ENCODE measurements around the gene TOR1AIP1.
A peak's percentile ranks its signal among the peaks of the same experiment; 100 is the strongest.
"Not testable (repeated sequence)": the region's sequence is repeated elsewhere in the genome, so short reads cannot be mapped to it uniquely, and the experiment has no call there.

The TOR1AIP1 gene

GRCh38 chr1:179929955-179930798 lies 48.1 kb downstream of the TOR1AIP1 start:
- Histone ChIP-seq H3K27ac (no peak overlapping the region), H3K4me3 (no peak overlapping the region)

- no peak overlapping the region for H3K27ac ChIP-seq
- H3K4me3 ChIP-seq = no peak overlapping the region
Observed at GRCh38 chr1:179930867-179931266, 48.8 kb downstream of the TOR1AIP1 start.

GRCh38 chr1:179933219-179933618 lies 51.1 kb downstream of the TOR1AIP1 start:
- H3K27ac ChIP-seq = no peak overlapping the region
- no peak overlapping the region for H3K4me3 ChIP-seq

GRCh38 chr1:179935909-179936496 lies 53.9 kb downstream of the TOR1AIP1 start:
- Histone ChIP-seq H3K27ac (no peak overlapping the region), H3K4me3 (no peak overlapping the region)

- H3K27ac ChIP-seq = no peak overlapping the region
- no peak overlapping the region for H3K4me3 ChIP-seq
Observed at GRCh38 chr1:179937668-179938254, 55.7 kb downstream of the TOR1AIP1 start.

GRCh38 chr1:179938752-179939151 lies 56.7 kb downstream of the TOR1AIP1 start:
- no peak overlapping the region for H3K27ac ChIP-seq
- no peak overlapping the region for H3K4me3 ChIP-seq

- no peak overlapping the region for H3K27ac ChIP-seq
- no peak overlapping the region for H3K4me3 ChIP-seq
Observed at GRCh38 chr1:179939941-179940340, 57.9 kb downstream of the TOR1AIP1 start.

- H3K4me3 ChIP-seq = no peak overlapping the region
- no peak overlapping the region for H3K27ac ChIP-seq
Observed at GRCh38 chr1:179941454-179941853, 59.4 kb downstream of the TOR1AIP1 start.

- Histone ChIP-seq H3K27ac (no peak overlapping the region), H3K4me3 (no peak overlapping the region)
Observed at GRCh38 chr1:179950651-179951050, 68.6 kb downstream of the TOR1AIP1 start.

- no peak overlapping the region for H3K4me3 ChIP-seq
- no peak overlapping the region for H3K27ac ChIP-seq
Observed at GRCh38 chr1:179951383-179952144, 69.5 kb downstream of the TOR1AIP1 start.

- no peak overlapping the region for H3K4me3 ChIP-seq
- H3K27ac ChIP-seq = peak overlapping the region in 1 of 21 experiments; percentile 99
Observed at GRCh38 chr1:179952186-179952585, 70.1 kb downstream of the TOR1AIP1 start.

- peak overlapping the region; percentile 84 to 99 (median 90) for H3K4me3 ChIP-seq
- H3K27ac ChIP-seq = peak overlapping the region in 20 of 21 experiments; percentile 80 to 99 (median 96)
Observed at GRCh38 chr1:179953974-179954492, 71.9 kb downstream of the TOR1AIP1 start.

GRCh38 chr1:179954493-179955286 lies 72.6 kb downstream of the TOR1AIP1 start, which contains the start of gene CEP350:
CEP350 (plus strand) TSS chr1:179954810; CDS start chr1:179986182, 31,372 bp downstream.
- Histone ChIP-seq H3K27ac (peak within 1 kb of the TSS; percentile 91 to 99 (median 96)), H3K4me3 (peak within 1 kb of the TSS; percentile 84 to 99 (median 90))

- Histone ChIP-seq H3K27ac (peak overlapping the region; percentile 91 to 99 (median 96)), H3K4me3 (peak overlapping the region; percentile 84 to 99 (median 90))
Observed at GRCh38 chr1:179955287-179955680, 73.2 kb downstream of the TOR1AIP1 start.

GRCh38 chr1:179955731-179956130 lies 73.6 kb downstream of the TOR1AIP1 start:
- peak overlapping the region in 17 of 21 experiments; percentile 91 to 99 (median 96) for H3K27ac ChIP-seq
- peak overlapping the region; percentile 84 to 99 (median 90) for H3K4me3 ChIP-seq

GRCh38 chr1:179958359-179958758 lies 76.3 kb downstream of the TOR1AIP1 start:
- no peak overlapping the region for H3K27ac ChIP-seq

GRCh38 chr1:179962168-179962567 lies 80.1 kb downstream of the TOR1AIP1 start:
- H3K4me3 ChIP-seq, H3K27ac ChIP-seq: not testable (repeated sequence)

More at GRCh38 chr1:179958359-179958758, 76.3 kb downstream of the TOR1AIP1 start:
- H3K4me3 ChIP-seq = no peak overlapping the region

- H3K27ac ChIP-seq = no peak overlapping the region
- no peak overlapping the region for H3K4me3 ChIP-seq
Observed at GRCh38 chr1:179966551-179966950, 84.5 kb downstream of the TOR1AIP1 start.
